WTC11 (cell line): ENCODE data around the gene FDPS. TPM values are rescaled to one million over a fixed set of nuclear protein-coding genes. Genes with fewer than 3 reads are reported as not detected.
A peak's percentile ranks its signal among the peaks of the same experiment; 100 is the strongest.

Experiments used
- ATF1 ChIP-seq: sonication (generic); formaldehyde crosslinking; IDR thresholded peaks from 2 replicates; pipeline ENCODE4 v1.8.1; 2023; ENCODE audit warnings: mild to moderate bottlenecking, moderate library complexity, missing genetic modification reagents
- CDX4 ChIP-seq: fragments of 250-450 bp; sonication (Bioruptor Pico); IDR thresholded peaks from 2 replicates; pipeline ENCODE4 v1.9.0; 2021; ENCODE audit warnings: moderate library complexity, mild to moderate bottlenecking, inconsistent platforms, borderline replicate concordance
- CREB1 ChIP-seq: sonication (generic); formaldehyde crosslinking; IDR thresholded peaks from 2 replicates; pipeline ENCODE4 v1.8.0; 2023; ENCODE audit warnings: mild to moderate bottlenecking, missing genetic modification reagents
- E2F1 ChIP-seq: sonication (generic); formaldehyde crosslinking; IDR thresholded peaks from 2 replicates; pipeline ENCODE4 v1.8.0; 2022; ENCODE audit warnings: mild to moderate bottlenecking, missing genetic modification reagents
- EMX1 ChIP-seq: fragments of 250-450 bp; sonication (Bioruptor Pico); IDR thresholded peaks from 2 replicates; pipeline ENCODE4 v1.8.0; 2021; ENCODE audit warnings: mild to moderate bottlenecking
- ESRRA ChIP-seq: sonication (generic); formaldehyde crosslinking; IDR thresholded peaks from 2 replicates; pipeline ENCODE4 v1.8.1; 2022; ENCODE audit warnings: mild to moderate bottlenecking, missing genetic modification reagents, borderline replicate concordance
- ETV6 ChIP-seq: sonication (generic); formaldehyde crosslinking; IDR thresholded peaks from 2 replicates; pipeline ENCODE4 v1.8.1; 2022; ENCODE audit warnings: mild to moderate bottlenecking, missing genetic modification reagents
- FOXK1 ChIP-seq: sonication (generic); formaldehyde crosslinking; IDR thresholded peaks from 2 replicates; pipeline ENCODE4 v1.8.0; 2022; ENCODE audit warnings: mild to moderate bottlenecking, moderate library complexity, missing genetic modification reagents
- GABPB1 ChIP-seq: sonication (generic); formaldehyde crosslinking; IDR thresholded peaks from 2 replicates; pipeline ENCODE4 v1.8.1; 2023; ENCODE audit warnings: mild to moderate bottlenecking, missing genetic modification reagents
- JUN ChIP-seq: sonication (generic); formaldehyde crosslinking; IDR thresholded peaks from 2 replicates; pipeline ENCODE4 v1.8.0; 2023; ENCODE audit warnings: mild to moderate bottlenecking, missing genetic modification reagents
- MLX ChIP-seq: sonication (generic); formaldehyde crosslinking; IDR thresholded peaks from 2 replicates; pipeline ENCODE4 v1.8.1; 2023; ENCODE audit warnings: mild to moderate bottlenecking, missing genetic modification reagents, moderate library complexity
- NFE2L1 ChIP-seq: sonication (generic); formaldehyde crosslinking; IDR thresholded peaks from 2 replicates; pipeline ENCODE4 v1.8.1; 2023; ENCODE audit warnings: missing genetic modification reagents
- NR1H2 ChIP-seq: sonication (generic); formaldehyde crosslinking; IDR thresholded peaks from 2 replicates; pipeline ENCODE4 v1.9.0; 2021; ENCODE audit warnings: mild to moderate bottlenecking, moderate library complexity, missing genetic modification reagents
- OVOL2 ChIP-seq: fragments of 250-450 bp; sonication (Bioruptor Pico); IDR thresholded peaks from 2 replicates; pipeline ENCODE4 v1.9.0; 2021; ENCODE audit warnings: mild to moderate bottlenecking, borderline replicate concordance
- SMAD3 ChIP-seq: sonication (generic); formaldehyde crosslinking; IDR thresholded peaks from 2 replicates; pipeline ENCODE4 v1.8.0; 2022; ENCODE audit warnings: missing genetic modification reagents, mild to moderate bottlenecking, borderline replicate concordance
- SMAD4 ChIP-seq: sonication (generic); formaldehyde crosslinking; IDR thresholded peaks from 2 replicates; pipeline ENCODE4 v1.8.0; 2022; ENCODE audit warnings: mild to moderate bottlenecking, missing genetic modification reagents
- SOX15 ChIP-seq: fragments of 250-450 bp; sonication (Bioruptor Pico); IDR thresholded peaks from 2 replicates; pipeline ENCODE4 v1.9.0; 2021; ENCODE audit warnings: mild to moderate bottlenecking
- TP53 ChIP-seq: sonication (generic); formaldehyde crosslinking; IDR thresholded peaks from 2 replicates; pipeline ENCODE4 v1.8.1; 2023; ENCODE audit warnings: mild to moderate bottlenecking, missing genetic modification reagents
- ZBTB43 ChIP-seq: sonication (generic); formaldehyde crosslinking; IDR thresholded peaks from 2 replicates; pipeline ENCODE4 v1.8.1; 2023; ENCODE audit warnings: mild to moderate bottlenecking, missing genetic modification reagents
- total RNA-seq: library from RNA; stranded (reverse); gene quantifications from 3 replicates; pipeline ENCODE4 v1.2.3, GENCODE V29; 2021
- TF ChIP-seq, protein P1 (sequence below): fragments of 200-600 bp; IDR thresholded peaks from 2 replicates; pipeline ENCODE4 v1.8.0; 2022; ENCODE audit warnings: antibody characterized with exemption
- TF ChIP-seq, protein P2 (sequence below): sonication (generic); formaldehyde crosslinking; IDR thresholded peaks from 2 replicates; pipeline ENCODE4 v1.8.1; 2022; ENCODE audit warnings: mild to moderate bottlenecking, missing genetic modification reagents, moderate library complexity, borderline replicate concordance
- TF ChIP-seq, protein P3 (sequence below): fragments of 250-450 bp; sonication (Bioruptor Pico); IDR thresholded peaks from 2 replicates; pipeline ENCODE4 v1.9.0; 2021; ENCODE audit warnings: mild to moderate bottlenecking, borderline replicate concordance
- TF ChIP-seq, protein P4 (sequence below): fragments of 250-450 bp; sonication (Bioruptor Pico); IDR thresholded peaks from 2 replicates; pipeline ENCODE4 v1.9.0; 2021; ENCODE audit warnings: mild to moderate bottlenecking
- TF ChIP-seq, protein P5 (sequence below): fragments of 250-450 bp; sonication (Bioruptor Pico); IDR thresholded peaks from 2 replicates; pipeline ENCODE4 v2.1.2; 2022; ENCODE audit warnings: mild to moderate bottlenecking, moderate library complexity

The FDPS gene
- total RNA-seq, 1 experiment from 2014 or later, result 354 TPM

- TF ChIP-seq EMX1 (CRISPR knock-in tag), result peak; percentile 97
- peak; percentile 66; the same call in 1 of the 2 replicates for TF ChIP-seq TP53 (CRISPR knock-in tag)
- TF ChIP-seq ZBTB43 (CRISPR knock-in tag), result 0 out of 2 replicates have a peak, but pooled peaks have one; percentile 29
- TF ChIP-seq CDX4 (CRISPR knock-in tag), result peak; percentile 51; the same call in 1 of the 2 replicates
- TF ChIP-seq, protein P1, sequence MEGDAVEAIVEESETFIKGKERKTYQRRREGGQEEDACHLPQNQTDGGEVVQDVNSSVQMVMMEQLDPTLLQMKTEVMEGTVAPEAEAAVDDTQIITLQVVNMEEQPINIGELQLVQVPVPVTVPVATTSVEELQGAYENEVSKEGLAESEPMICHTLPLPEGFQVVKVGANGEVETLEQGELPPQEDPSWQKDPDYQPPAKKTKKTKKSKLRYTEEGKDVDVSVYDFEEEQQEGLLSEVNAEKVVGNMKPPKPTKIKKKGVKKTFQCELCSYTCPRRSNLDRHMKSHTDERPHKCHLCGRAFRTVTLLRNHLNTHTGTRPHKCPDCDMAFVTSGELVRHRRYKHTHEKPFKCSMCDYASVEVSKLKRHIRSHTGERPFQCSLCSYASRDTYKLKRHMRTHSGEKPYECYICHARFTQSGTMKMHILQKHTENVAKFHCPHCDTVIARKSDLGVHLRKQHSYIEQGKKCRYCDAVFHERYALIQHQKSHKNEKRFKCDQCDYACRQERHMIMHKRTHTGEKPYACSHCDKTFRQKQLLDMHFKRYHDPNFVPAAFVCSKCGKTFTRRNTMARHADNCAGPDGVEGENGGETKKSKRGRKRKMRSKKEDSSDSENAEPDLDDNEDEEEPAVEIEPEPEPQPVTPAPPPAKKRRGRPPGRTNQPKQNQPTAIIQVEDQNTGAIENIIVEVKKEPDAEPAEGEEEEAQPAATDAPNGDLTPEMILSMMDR, result no peak
- TF ChIP-seq E2F1, result no peak
- TF ChIP-seq ESRRA, result peak; percentile 77; the same call in 1 of the 2 replicates
- no peak for TF ChIP-seq JUN
- TF ChIP-seq OVOL2 (CRISPR knock-in tag), result peak; percentile 81; the same call in 1 of the 2 replicates
- TF ChIP-seq ETV6 (CRISPR knock-in tag), result no peak
- TF ChIP-seq, protein P2, sequence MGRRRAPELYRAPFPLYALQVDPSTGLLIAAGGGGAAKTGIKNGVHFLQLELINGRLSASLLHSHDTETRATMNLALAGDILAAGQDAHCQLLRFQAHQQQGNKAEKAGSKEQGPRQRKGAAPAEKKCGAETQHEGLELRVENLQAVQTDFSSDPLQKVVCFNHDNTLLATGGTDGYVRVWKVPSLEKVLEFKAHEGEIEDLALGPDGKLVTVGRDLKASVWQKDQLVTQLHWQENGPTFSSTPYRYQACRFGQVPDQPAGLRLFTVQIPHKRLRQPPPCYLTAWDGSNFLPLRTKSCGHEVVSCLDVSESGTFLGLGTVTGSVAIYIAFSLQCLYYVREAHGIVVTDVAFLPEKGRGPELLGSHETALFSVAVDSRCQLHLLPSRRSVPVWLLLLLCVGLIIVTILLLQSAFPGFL (CRISPR knock-in tag), result peak; percentile 45; the same call in 1 of the 2 replicates
- no peak for TF ChIP-seq NFE2L1 (CRISPR knock-in tag)
- TF ChIP-seq, protein P3, sequence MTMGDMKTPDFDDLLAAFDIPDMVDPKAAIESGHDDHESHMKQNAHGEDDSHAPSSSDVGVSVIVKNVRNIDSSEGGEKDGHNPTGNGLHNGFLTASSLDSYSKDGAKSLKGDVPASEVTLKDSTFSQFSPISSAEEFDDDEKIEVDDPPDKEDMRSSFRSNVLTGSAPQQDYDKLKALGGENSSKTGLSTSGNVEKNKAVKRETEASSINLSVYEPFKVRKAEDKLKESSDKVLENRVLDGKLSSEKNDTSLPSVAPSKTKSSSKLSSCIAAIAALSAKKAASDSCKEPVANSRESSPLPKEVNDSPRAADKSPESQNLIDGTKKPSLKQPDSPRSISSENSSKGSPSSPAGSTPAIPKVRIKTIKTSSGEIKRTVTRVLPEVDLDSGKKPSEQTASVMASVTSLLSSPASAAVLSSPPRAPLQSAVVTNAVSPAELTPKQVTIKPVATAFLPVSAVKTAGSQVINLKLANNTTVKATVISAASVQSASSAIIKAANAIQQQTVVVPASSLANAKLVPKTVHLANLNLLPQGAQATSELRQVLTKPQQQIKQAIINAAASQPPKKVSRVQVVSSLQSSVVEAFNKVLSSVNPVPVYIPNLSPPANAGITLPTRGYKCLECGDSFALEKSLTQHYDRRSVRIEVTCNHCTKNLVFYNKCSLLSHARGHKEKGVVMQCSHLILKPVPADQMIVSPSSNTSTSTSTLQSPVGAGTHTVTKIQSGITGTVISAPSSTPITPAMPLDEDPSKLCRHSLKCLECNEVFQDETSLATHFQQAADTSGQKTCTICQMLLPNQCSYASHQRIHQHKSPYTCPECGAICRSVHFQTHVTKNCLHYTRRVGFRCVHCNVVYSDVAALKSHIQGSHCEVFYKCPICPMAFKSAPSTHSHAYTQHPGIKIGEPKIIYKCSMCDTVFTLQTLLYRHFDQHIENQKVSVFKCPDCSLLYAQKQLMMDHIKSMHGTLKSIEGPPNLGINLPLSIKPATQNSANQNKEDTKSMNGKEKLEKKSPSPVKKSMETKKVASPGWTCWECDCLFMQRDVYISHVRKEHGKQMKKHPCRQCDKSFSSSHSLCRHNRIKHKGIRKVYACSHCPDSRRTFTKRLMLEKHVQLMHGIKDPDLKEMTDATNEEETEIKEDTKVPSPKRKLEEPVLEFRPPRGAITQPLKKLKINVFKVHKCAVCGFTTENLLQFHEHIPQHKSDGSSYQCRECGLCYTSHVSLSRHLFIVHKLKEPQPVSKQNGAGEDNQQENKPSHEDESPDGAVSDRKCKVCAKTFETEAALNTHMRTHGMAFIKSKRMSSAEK (CRISPR knock-in tag), result peak; percentile 96
- TF ChIP-seq, protein P4, sequence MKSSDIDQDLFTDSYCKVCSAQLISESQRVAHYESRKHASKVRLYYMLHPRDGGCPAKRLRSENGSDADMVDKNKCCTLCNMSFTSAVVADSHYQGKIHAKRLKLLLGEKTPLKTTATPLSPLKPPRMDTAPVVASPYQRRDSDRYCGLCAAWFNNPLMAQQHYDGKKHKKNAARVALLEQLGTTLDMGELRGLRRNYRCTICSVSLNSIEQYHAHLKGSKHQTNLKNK, result peak; percentile 96
- TF ChIP-seq GABPB1 (CRISPR knock-in tag), result peak; percentile 65; the same call in 1 of the 2 replicates
- TF ChIP-seq SMAD4 (CRISPR knock-in tag), result no peak
- TF ChIP-seq SMAD3 (CRISPR knock-in tag), result peak; percentile 77; the same call in 1 of the 2 replicates
- no peak for TF ChIP-seq NR1H2 (CRISPR knock-in tag)
- peak; percentile 79; the same call in 1 of the 2 replicates for TF ChIP-seq ATF1 (CRISPR knock-in tag)
- TF ChIP-seq MLX (CRISPR knock-in tag), result peak; percentile 38; the same call in 1 of the 2 replicates
- TF ChIP-seq, protein P5, sequence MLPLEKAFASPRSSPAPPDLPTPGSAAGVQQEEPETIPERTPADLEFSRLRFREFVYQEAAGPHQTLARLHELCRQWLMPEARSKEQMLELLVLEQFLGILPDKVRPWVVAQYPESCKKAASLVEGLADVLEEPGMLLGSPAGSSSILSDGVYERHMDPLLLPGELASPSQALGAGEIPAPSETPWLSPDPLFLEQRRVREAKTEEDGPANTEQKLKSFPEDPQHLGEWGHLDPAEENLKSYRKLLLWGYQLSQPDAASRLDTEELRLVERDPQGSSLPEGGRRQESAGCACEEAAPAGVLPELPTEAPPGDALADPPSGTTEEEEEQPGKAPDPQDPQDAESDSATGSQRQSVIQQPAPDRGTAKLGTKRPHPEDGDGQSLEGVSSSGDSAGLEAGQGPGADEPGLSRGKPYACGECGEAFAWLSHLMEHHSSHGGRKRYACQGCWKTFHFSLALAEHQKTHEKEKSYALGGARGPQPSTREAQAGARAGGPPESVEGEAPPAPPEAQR (CRISPR knock-in tag), result no peak
- no peak; the same call in none of the 2 replicates for TF ChIP-seq CREB1
- no peak for TF ChIP-seq SOX15 (CRISPR knock-in tag)
- peak; percentile 68 for TF ChIP-seq FOXK1 (CRISPR knock-in tag)
These were observed 46.6 kb upstream of the FDPS start, which contains the start of gene SCAMP3 (continued) for GRCh38 chr1:155261852-155262673.
